ENCODE data around the gene ITGAD. TPM values are rescaled to one million over a fixed set of nuclear protein-coding genes. Genes with fewer than 3 reads are reported as not detected.
"Not testable (repeated sequence)": the region's sequence is repeated elsewhere in the genome, so short reads cannot be mapped to it uniquely, and the experiment has no call there.

The ITGAD gene
- total RNA-seq, 1 donor from 2014 or later = not detected

DNA sequence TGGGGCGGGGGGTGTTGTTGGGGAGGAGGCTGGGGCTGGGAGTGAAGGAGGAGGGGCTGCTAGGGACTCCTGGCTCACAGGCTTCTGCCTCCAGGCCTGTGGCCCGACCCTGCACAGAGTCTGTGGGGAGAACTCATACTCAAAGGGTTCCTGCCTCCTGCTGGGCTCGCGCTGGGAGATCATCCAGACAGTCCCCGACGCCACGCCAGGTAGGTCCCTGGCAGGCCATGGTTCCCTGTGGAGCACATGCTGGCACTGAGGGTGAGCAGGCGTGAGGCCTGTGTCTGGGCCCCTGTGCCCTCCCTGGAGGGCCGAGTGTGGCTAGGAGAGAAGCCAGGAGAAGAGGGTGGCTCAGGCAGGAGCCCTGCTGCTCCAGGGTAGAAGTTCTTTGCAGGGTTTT, 4.6 kb downstream of the ITGAD start:
- DNase-seq (ENCODE audit: low spot score) = no peak
- intact Hi-C loops (cut with DNase I) = no loop called here

DNA sequence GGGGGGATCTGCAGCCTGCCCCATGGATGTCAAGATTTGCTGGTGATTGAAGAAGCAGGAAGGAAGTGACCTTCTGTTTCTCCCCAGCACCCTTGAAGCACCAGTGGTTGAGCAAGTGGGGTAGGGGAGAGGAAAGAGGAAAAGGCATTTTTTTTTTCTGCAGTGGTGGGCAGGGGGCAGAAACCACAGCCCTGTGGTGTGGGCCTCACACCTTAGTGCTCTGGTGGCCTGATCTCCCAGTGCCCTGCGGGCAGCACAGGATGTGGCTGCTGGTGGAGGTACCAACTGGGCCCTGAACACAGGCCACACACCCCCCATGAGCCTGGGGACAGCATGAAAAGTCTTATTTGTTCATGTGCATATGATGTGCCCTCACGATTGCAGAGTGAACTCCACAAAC, 7.1 kb downstream of the ITGAD start:
- intact Hi-C loops (cut with DNase I) = no loop called here
- DNase-seq (ENCODE audit: low spot score) = no peak

DNA sequence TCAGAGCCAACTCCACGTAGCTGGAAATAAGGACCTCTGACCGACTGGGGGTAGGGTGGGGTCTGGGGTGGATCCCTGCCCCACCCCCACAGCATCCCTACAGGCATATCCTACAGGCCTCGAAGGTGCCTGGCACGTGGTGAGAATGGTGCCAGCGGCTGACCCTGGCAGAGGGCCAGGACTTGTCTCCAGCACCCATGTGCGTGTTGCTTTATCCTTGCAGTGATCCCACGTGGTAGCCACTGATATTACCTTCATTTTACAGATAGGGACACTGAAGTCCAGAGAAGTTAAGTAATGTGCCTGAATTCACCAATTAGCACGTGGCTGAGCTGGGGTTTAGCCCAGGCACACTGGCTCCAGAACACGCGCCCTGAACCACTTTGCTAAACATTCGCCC, 8.3 kb downstream of the ITGAD start:
- DNase-seq (ENCODE audit: low spot score) = no peak
- intact Hi-C loops (cut with DNase I) = no loop called here

- DNase-seq (ENCODE audit: low spot score) = no peak
- intact Hi-C loops (cut with DNase I) = no loop called here
Measured at GRCh38 chr16:31402687-31403086, 9.6 kb downstream of the ITGAD start.

- no peak for DNase-seq (ENCODE audit: low spot score)
- intact Hi-C loops (cut with DNase I) = no loop called here
Measured at GRCh38 chr16:31403590-31404352, 10.6 kb downstream of the ITGAD start.

DNA sequence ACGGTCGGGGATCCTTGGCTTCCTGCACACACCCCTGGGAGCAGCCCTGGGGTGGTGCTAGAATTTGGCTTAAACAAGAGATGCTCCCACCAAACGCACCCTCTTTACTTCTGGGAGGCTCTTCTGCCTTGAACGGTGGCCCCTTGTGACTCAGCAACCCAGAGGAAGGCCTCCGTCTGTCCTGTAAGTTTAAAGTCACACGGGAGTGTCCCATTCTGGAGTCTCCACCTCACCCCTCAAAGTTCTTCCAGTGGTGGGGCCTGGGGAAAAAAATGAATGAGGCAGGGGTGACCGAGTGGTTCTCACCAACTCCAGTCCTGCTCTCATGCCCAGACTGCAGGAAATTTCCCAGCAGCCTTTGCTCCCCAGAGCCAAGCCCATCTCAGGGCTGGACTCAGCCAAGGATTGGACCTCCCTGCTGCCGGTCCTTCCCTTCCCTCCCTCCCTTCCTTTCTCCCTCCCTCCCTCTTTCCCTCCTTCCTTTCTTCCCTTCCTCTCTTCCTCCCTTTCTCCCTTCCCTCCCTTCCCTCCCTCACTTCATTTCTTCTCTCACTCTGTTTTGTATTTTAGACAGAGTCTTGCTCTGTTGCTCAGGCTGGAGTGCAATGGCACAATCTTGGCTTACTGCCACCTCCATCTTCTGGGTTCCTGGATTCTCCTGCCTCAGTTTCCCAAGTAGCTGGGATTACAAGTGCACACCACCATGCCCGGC, 11.4 kb downstream of the ITGAD start:
- DNase-seq (ENCODE audit: low spot score) = no peak
- intact Hi-C loops (cut with DNase I) = no loop called here

DNA sequence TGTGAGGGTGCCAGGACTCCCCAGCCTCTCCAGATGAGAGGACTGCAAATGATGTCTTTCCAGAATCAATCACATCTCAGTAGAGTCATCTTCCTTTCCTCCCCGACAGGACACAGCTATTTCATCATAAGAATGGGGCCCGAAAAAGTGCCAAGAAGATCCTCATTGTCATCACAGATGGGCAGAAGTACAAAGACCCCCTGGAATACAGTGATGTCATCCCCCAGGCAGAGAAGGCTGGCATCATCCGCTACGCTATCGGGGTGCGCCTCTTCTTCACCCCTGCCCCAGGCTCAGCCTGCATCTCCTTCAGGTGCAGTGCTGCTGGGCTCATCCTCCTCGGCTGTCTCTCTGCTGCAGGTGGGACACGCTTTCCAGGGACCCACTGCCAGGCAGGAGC, 14.3 kb downstream of the ITGAD start:
- intact Hi-C loops (cut with DNase I) = no loop called here
- no peak for DNase-seq (ENCODE audit: low spot score)

DNA sequence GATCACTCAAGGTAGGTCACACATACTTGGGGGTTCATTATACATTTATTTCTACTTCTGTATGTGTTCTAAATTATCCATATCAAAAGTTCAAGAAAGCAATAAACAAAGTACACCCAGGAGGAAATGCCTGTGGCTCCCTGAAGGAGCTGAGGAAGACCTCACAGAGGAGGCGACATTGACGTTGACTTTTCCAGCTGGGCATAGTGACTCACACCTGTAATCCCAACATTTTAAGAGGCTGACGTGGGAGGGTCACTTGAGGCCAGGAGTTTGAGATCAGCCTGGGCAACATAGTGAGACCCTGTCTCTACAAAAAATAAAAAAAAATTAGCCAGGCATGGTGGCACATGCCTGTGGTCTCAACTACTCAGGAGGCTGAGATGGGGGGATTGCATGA, 16.3 kb downstream of the ITGAD start:
- intact Hi-C loops (cut with DNase I) = no loop called here
- DNase-seq (ENCODE audit: low spot score) = no peak

- no peak for DNase-seq (ENCODE audit: low spot score)
- intact Hi-C loops (cut with DNase I) = no loop called here
Measured at GRCh38 chr16:31410082-31410481, 16.9 kb downstream of the ITGAD start.

GRCh38 chr16:31411024-31411844, 18.1 kb downstream of the ITGAD start:
- DNase-seq (ENCODE audit: low spot score) = no peak
- intact Hi-C loops (cut with DNase I) = no loop called here

DNA sequence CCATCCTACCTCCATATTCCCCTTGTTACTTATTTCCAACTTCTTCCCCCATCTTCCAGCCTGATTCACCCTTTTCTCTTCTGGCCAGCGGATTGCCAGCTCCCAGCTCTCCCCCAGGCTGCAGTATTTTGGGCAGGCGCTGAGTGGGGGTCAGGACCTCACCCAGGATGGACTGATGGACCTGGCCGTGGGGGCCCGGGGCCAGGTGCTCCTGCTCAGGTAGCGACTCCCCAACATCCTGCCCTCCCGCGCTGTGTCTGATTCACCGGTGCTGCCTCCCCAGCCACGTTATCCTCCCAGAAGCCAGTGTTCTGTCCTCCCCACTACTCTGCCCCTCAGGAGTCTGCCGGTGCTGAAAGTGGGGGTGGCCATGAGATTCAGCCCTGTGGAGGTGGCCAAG, 19.6 kb downstream of the ITGAD start:
- intact Hi-C loops (cut with DNase I) = no loop called here
- DNase-seq (ENCODE audit: low spot score) = no peak

DNA sequence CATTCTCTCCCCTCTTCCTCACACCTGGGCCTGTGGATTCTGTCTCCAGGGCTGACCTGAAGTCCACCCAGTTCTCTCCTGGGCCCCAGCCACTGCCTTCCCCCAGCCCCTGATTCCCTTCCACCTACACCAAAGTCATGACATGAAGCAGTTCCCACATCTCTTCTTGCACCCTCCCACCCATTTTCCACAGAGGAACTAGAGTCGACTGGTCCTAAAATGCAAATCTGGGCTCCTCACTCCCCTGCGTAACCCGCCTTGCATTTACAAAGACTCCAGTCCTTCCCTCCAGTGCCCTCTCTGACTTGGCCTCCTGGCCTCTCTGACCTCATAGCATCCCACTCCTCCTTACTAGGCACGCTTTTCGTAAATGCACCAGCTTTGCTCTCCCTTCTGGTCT, 20.2 kb downstream of the ITGAD start:
- intact Hi-C loops (cut with DNase I) = no loop called here
- no peak for DNase-seq (ENCODE audit: low spot score)

- DNase-seq (ENCODE audit: low spot score) = no peak
- intact Hi-C loops (cut with DNase I) = no loop called here
Measured at GRCh38 chr16:31413943-31414342, 20.8 kb downstream of the ITGAD start.

- no peak for DNase-seq (ENCODE audit: low spot score)
- intact Hi-C loops (cut with DNase I) = no loop called here
Measured at GRCh38 chr16:31414706-31415105, 21.6 kb downstream of the ITGAD start.

GRCh38 chr16:31416371-31416770, 23.2 kb downstream of the ITGAD start:
- DNase-seq (ENCODE audit: low spot score) = no peak
- intact Hi-C loops (cut with DNase I) = no loop called here

DNA sequence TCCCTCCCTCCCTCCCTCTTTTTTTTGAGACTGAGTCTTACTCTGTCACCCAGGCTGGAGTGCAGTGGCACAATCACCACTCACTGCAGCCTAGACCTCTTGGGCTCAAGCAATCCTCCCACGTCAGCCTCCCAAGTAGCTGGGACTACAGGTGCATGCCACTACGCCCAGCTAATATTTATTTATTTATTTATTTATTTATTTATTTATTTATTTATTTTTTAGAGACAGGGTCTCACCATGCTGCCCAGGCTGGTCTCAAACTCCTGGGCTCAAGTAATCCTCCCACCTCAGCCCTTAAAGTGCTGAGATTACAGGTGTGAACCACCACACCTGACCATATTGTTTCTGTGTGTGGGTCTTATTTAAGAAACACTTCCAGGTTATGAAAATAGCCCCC, 23.9 kb downstream of the ITGAD start:
- intact Hi-C loops (cut with DNase I); DNase-seq (ENCODE audit: low spot score): not testable (repeated sequence)

- intact Hi-C loops (cut with DNase I) = no loop called here
Measured at GRCh38 chr16:31417916-31418315, 24.8 kb downstream of the ITGAD start.

DNA sequence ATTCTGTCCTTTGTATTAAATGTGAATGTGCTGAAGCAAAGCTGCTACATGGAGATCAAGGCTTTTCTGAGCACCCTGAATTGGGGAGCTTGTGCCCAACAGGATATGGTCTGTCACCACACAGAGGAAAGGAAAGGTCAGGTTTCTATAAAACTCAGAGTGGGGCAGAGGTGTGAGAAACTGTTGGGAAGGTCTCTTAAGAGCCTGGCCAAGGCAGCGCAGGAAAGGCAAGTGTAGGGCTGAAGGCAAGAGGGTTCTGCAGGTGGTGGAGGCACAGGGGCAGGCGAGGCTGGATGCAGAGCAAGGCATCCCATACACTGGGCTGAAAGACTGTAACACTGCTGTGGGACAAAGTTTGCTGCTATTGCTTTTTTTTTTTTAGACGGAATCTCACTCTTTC, 26.9 kb downstream of the ITGAD start:
- intact Hi-C loops (cut with DNase I) = no loop called here
- no peak for DNase-seq (ENCODE audit: low spot score)

More at GRCh38 chr16:31417916-31418315, 24.8 kb downstream of the ITGAD start:
- no peak for DNase-seq (ENCODE audit: low spot score)

DNA sequence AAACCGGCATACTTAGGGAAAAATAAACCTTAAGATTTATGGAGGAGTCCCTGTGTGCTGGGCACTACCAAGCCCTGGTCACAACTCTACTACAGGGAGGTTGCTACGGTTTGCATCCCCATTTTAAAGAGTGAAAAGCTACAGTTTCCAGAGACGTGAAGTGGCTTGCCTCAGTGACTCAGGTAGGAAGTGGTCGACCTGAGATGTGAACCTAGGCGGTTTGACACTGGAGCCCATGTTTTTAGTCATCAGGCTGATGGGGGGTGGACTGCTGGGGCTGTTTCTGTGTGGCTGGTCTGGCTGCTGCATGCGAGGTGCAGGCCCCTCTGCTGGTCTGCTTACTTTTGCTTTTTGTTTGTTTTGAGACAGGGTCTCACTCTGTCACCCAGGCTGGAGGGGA, 28.5 kb downstream of the ITGAD start:
- DNase-seq (ENCODE audit: low spot score) = no peak
- intact Hi-C loops (cut with DNase I) = no loop called here

- DNase-seq (ENCODE audit: low spot score) = no peak
- intact Hi-C loops (cut with DNase I) = no loop called here
Measured at GRCh38 chr16:31423241-31423640, 30.1 kb downstream of the ITGAD start.

GRCh38 chr16:31423801-31424200, 30.7 kb downstream of the ITGAD start:
- intact Hi-C loops (cut with DNase I) = no loop called here
- no peak for DNase-seq (ENCODE audit: low spot score)
